ENCODE data around the gene RETREG3. TPM values are rescaled to one million over a fixed set of nuclear protein-coding genes. Genes with fewer than 3 reads are reported as not detected.

Gene RETREG3
- polyA plus RNA-seq, 1 of the 3 experiments (the other 2 are of a cell fraction): 13.3 TPM

DNA sequence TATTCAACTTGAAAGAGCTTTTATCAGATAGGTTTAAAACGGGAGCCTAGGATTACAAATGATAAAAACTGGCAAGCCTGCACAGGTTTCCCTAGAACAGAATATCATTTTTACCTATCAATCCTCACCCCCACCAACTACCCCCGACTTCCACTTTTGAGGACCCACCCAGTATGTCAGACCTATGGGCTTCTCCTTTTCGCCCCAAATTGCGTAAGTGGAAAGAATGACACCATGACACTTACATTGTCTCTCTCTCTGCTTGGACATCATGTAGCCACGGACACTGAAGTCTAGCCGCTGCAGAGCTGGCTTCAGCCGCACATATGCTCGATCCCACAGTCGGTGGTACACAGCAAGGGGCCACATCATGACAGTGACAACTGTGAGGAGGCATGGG, 24.3 kb downstream of the RETREG3 start:
- WGBS (ENCODE audit: low lambda C conversion rate): 88% methylated on average over 9 of the region's 9 CpGs
- no peak overlapping the region for H3K27ac ChIP-seq (ENCODE audit: low read depth in 2 of 2, low read length in 1 of 2)
- H3K79me2 ChIP-seq (ENCODE audit: insufficient read depth): peaks cover 10% of the 10 kb centered on the region; the same call in 1 of the 2 replicates
- H4K20me1 ChIP-seq (ENCODE audit: insufficient read depth): no peaks in the 10 kb centered on the region
- no peak for DNase-seq
- no peak overlapping the region for H3K4me2 ChIP-seq
- no peaks in the 10 kb centered on the region for H3K9me2 ChIP-seq
- TF ChIP-seq TCF12 (IDR thresholded peaks at IDR 0.05) (no peak), TAF1 (IDR thresholded peaks at IDR 0.05; ENCODE audit: borderline replicate concordance, low read depth, low read length) (no peak), RXRA (IDR thresholded peaks at IDR 0.05; ENCODE audit: borderline replicate concordance, low read depth) (no peak), USF2 (IDR thresholded peaks at IDR 0.05; ENCODE audit: borderline replicate concordance, low read depth, low read length) (no peak), EP300 (IDR thresholded peaks at IDR 0.05; ENCODE audit: borderline replicate concordance in 1 of 2, low read depth in 1 of 2, low read length in 1 of 2) (no peak), CTCF (IDR thresholded peaks at IDR 0.05) (no peak), SIN3A (IDR thresholded peaks at IDR 0.05; ENCODE audit: borderline replicate concordance, low read depth, low read length) (no peak), RAD21 (IDR thresholded peaks at IDR 0.05; ENCODE audit: low read length) (no peak), FOXJ3 (CRISPR knock-in tag; IDR thresholded peaks at IDR 0.05) (no peak)
- H3K27me3 ChIP-seq (ENCODE audit: insufficient read depth): no peaks in the 10 kb centered on the region
- ChIA-PET POLR2A (no interaction called here), CTCF (interaction anchor here (1.1 to 1.9 kb wide), 3 partner anchors 17 to 179 kb away, joined by 3 to 5 read pairs (median 4); no protein-coding TSS in a partner anchor)
- peaks cover 37 to 60% of the 10 kb centered on the region in 2 experiments for H3K36me3 ChIP-seq (replicated peaks in 1 of 2; ENCODE audit: control insufficient read depth in 1 of 2, insufficient read depth in 2 of 2, low read length in 1 of 2)
- no peak overlapping the region for H2AFZ ChIP-seq (ENCODE audit: low read depth)
- peaks cover 5% of the 10 kb centered on the region for H3F3A ChIP-seq (replicated peaks; ENCODE audit: insufficient read depth)
- no peaks in the 10 kb centered on the region for H3K4me1 ChIP-seq (ENCODE audit: control insufficient read depth in 1 of 2, insufficient read depth in 2 of 2, low read depth in 1 of 2, low read length in 1 of 2)
- no peak overlapping the region for H3K4me3 ChIP-seq (ENCODE audit: low read depth in 2 of 2, low read length in 1 of 2)
- no peak overlapping the region for H3K9ac ChIP-seq
- H3K9me3 ChIP-seq: no peaks in the 10 kb centered on the region

DNA sequence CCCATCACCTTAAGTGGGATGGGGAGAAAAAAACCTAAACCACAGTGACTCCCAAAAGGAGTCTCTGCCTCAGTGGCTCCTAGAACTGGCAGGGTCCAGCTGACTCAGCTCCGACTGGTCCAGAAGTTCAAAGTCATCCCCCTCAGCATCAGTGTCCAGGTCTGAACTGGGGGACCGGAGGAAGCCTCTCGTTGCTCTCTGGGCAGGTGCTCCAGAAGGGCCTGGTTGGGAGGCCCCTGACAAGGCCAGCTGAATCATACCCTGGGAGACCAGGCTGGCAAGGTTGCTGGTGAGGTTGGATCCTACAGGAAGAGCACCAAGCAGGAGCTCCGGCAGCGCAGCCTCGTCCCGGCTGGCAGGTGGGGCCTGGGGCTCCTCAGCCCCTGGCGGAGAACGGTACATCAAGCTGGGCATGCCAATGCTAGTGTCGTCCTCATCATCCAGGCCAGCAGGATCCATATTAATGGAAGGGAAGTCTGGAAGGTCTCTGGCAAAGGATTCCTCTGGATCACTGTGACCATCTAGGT, 27.4 kb downstream of the RETREG3 start:
- ChIA-PET POLR2A (no interaction called here), CTCF (interaction anchor here (0.6 to 5.8 kb wide), 4 partner anchors 23 to 181 kb away, joined by 3 to 34 read pairs (median 10); no protein-coding TSS in a partner anchor)
- Histone ChIP-seq H3K27ac (ENCODE audit: low read depth in 2 of 2, low read length in 1 of 2) (no peak overlapping the region), H2AFZ (ENCODE audit: low read depth) (no peak overlapping the region), H3K9me3 (no peaks in the 10 kb centered on the region), H4K20me1 (ENCODE audit: insufficient read depth) (no peaks in the 10 kb centered on the region), H3K9me2 (no peaks in the 10 kb centered on the region), H3K36me3 (replicated peaks in 1 of 2; ENCODE audit: control insufficient read depth in 1 of 2, insufficient read depth in 2 of 2, low read length in 1 of 2) (peaks cover 17 to 52% of the 10 kb centered on the region in 2 experiments), H3K79me2 (ENCODE audit: insufficient read depth) (peaks cover 27% of the 10 kb centered on the region), H3K4me1 (ENCODE audit: control insufficient read depth in 1 of 2, insufficient read depth in 2 of 2, low read depth in 1 of 2, low read length in 1 of 2) (peaks cover 2 to 7% of the 10 kb centered on the region in 2 experiments; a peak in 2 of 4 replicates), H3K4me2 (no peak overlapping the region), H3K9ac (no peak overlapping the region), H3K4me3 (ENCODE audit: low read depth in 2 of 2, low read length in 1 of 2) (no peak overlapping the region), H3F3A (replicated peaks; ENCODE audit: insufficient read depth) (peaks cover 23% of the 10 kb centered on the region), H3K27me3 (ENCODE audit: insufficient read depth) (no peaks in the 10 kb centered on the region)
- TF ChIP-seq RXRA (IDR thresholded peaks at IDR 0.05; ENCODE audit: borderline replicate concordance, low read depth) (no peak), CHD2 (IDR thresholded peaks at IDR 0.05; ENCODE audit: low read length, partially characterized antibody) (no peak), NFIC (IDR thresholded peaks at IDR 0.05; ENCODE audit: borderline replicate concordance) (no peak), RFX5 (IDR thresholded peaks at IDR 0.05; ENCODE audit: low read length) (no peak), FOXJ3 (CRISPR knock-in tag; IDR thresholded peaks at IDR 0.05) (no peak), ELF1 (IDR thresholded peaks at IDR 0.05) (no peak)
- TF ChIP-seq, protein P1, sequence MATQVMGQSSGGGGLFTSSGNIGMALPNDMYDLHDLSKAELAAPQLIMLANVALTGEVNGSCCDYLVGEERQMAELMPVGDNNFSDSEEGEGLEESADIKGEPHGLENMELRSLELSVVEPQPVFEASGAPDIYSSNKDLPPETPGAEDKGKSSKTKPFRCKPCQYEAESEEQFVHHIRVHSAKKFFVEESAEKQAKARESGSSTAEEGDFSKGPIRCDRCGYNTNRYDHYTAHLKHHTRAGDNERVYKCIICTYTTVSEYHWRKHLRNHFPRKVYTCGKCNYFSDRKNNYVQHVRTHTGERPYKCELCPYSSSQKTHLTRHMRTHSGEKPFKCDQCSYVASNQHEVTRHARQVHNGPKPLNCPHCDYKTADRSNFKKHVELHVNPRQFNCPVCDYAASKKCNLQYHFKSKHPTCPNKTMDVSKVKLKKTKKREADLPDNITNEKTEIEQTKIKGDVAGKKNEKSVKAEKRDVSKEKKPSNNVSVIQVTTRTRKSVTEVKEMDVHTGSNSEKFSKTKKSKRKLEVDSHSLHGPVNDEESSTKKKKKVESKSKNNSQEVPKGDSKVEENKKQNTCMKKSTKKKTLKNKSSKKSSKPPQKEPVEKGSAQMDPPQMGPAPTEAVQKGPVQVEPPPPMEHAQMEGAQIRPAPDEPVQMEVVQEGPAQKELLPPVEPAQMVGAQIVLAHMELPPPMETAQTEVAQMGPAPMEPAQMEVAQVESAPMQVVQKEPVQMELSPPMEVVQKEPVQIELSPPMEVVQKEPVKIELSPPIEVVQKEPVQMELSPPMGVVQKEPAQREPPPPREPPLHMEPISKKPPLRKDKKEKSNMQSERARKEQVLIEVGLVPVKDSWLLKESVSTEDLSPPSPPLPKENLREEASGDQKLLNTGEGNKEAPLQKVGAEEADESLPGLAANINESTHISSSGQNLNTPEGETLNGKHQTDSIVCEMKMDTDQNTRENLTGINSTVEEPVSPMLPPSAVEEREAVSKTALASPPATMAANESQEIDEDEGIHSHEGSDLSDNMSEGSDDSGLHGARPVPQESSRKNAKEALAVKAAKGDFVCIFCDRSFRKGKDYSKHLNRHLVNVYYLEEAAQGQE (IDR thresholded peaks at IDR 0.05; ENCODE audit: low read depth, low read length): no peak
- DNase-seq: no peak
- WGBS (ENCODE audit: low lambda C conversion rate): 93% methylated on average over 7 of the region's 10 CpGs
